Forelimb muscle (tissue), 1 donor: ENCODE measurements around the gene NOXA1. TPM values are rescaled to one million over a fixed set of nuclear protein-coding genes. Genes with fewer than 3 reads are reported as not detected.

Experiments used
- DNase-seq: peaks from one replicate; pipeline ENCODE4 v3.0.0-alpha.2; 2013; ENCODE audit warnings: low read depth
- polyA plus RNA-seq: library from polyadenylated mRNA; unstranded; fragments of 120-200 nt; gene quantifications from one replicate; pipeline ENCODE4 v1.2.1, GENCODE V29; 2013; ENCODE audit not compliant: insufficient read length

NOXA1 gene
- polyA plus RNA-seq, 1 donor = 2.2 TPM

GRCh38 chr9:137423514-137424291 lies 510 bp downstream of the NOXA1 start:
- DNase-seq = no peak

- DNase-seq = no peak
Observed at GRCh38 chr9:137426018-137426681, 3.0 kb downstream of the NOXA1 start.

GRCh38 chr9:137427454-137428310 lies 4.5 kb downstream of the NOXA1 start:
- DNase-seq = no peak

- DNase-seq = no peak
Observed at GRCh38 chr9:137428311-137428630, 5.1 kb downstream of the NOXA1 start.

GRCh38 chr9:137428841-137429545 lies 5.8 kb downstream of the NOXA1 start:
- DNase-seq = no peak

GRCh38 chr9:137429546-137429890 lies 6.3 kb downstream of the NOXA1 start:
- DNase-seq = no peak

- DNase-seq = no peak
Observed at GRCh38 chr9:137429974-137430722, 7.0 kb downstream of the NOXA1 start.

- DNase-seq = no peak
Observed at GRCh38 chr9:137430723-137431415, 7.7 kb downstream of the NOXA1 start.

GRCh38 chr9:137431416-137431931 lies 8.3 kb downstream of the NOXA1 start:
- no peak for DNase-seq

- no peak for DNase-seq
Observed at GRCh38 chr9:137432687-137433348, 9.6 kb downstream of the NOXA1 start.

- DNase-seq = no peak
Observed at GRCh38 chr9:137433349-137433915, 10.2 kb downstream of the NOXA1 start.

GRCh38 chr9:137433916-137434431 lies 10.8 kb downstream of the NOXA1 start:
- DNase-seq = no peak

- DNase-seq = no peak
Observed at GRCh38 chr9:137434498-137435380, 11.5 kb downstream of the NOXA1 start.

GRCh38 chr9:137435381-137435891 lies 12.2 kb downstream of the NOXA1 start:
- no peak for DNase-seq

- no peak for DNase-seq
Observed at GRCh38 chr9:137435980-137436760, 13.0 kb downstream of the NOXA1 start.

- no peak for DNase-seq
Observed at GRCh38 chr9:137436761-137437600, 13.8 kb downstream of the NOXA1 start.
